Endothelial cell of umbilical vein (primary cell): ENCODE measurements around the gene ATP1A4. TPM values are rescaled to one million over a fixed set of nuclear protein-coding genes. Genes with fewer than 3 reads are reported as not detected.

Source experiments
- BruUV-seq: library from RNA; stranded (reverse); fragments of 400-500 nt; replicated peaks from 2 replicates; lab custom pipeline; 2021; lab: Mats Ljungman, UMichigan
- CTCF ChIA-PET: fragments of 300-600, 350-600 bp; sonication (Branson Sonifier 250); formaldehyde crosslinking; loops from one replicate; lab custom pipeline; 2021; ENCODE audit warnings: antibody characterized with exemption, inconsistent platforms; lab: Charles Lee
- POLR2A ChIA-PET: fragments of 300-600, 350-600 bp; sonication (Branson Sonifier 250); formaldehyde crosslinking; loops from one replicate; lab custom pipeline; 2021; ENCODE audit warnings: antibody characterized with exemption, inconsistent platforms; lab: Charles Lee
- DNase-seq: peaks from one replicate; pipeline ENCODE4 v3.0.0-alpha.2; 2011; ENCODE audit warnings: low read depth, low spot score
- FAIRE-seq: peaks from 2 replicates; lab custom pipeline; 2011; peaks lifted over from hg19 to GRCh38; lab: Jason Lieb, UNC
- H2AFZ ChIP-seq: 2 replicates; pipeline ENCODE4 v1.6.0; 2012; ENCODE audit warnings: low read depth, low read length, control low read depth, inconsistent platforms
- H3K27ac ChIP-seq: 2 replicates; pipeline ENCODE4 v1.5.1; 2011; ENCODE audit warnings: low read depth, mild to moderate bottlenecking, control low read depth, low read length, moderate library complexity; ENCODE audit not compliant: insufficient read depth
- H3K27me3 ChIP-seq, 2 experiments: 2 replicates each; pipeline versions ENCODE4 v1.6.0 to v1.6.1; 2011; ENCODE audit warnings: low read length in 2 of 2, mixed read lengths in 1 of 2; ENCODE audit not compliant: control insufficient read depth in 2 of 2, insufficient read depth in 2 of 2
- H3K36me3 ChIP-seq, 2 experiments: 2 replicates in 1 of 2; 3 replicates in 1 of 2; pipeline ENCODE4 v1.5.1; 2011; ENCODE audit warnings: low read length in 2 of 2, mild to moderate bottlenecking in 1 of 2, moderate library complexity in 1 of 2; ENCODE audit not compliant: control insufficient read depth in 2 of 2, insufficient read depth in 2 of 2; ENCODE audit errors: extremely low read depth in 1 of 2
- H3K4me1 ChIP-seq: 3 replicates; pipeline ENCODE4 v1.5.1; 2011; ENCODE audit warnings: mild to moderate bottlenecking, low read length; ENCODE audit not compliant: control insufficient read depth, insufficient read depth; ENCODE audit errors: extremely low read depth
- H3K4me2 ChIP-seq: 2 replicates; pipeline ENCODE4 v1.6.1; 2011; ENCODE audit warnings: low read length, control low read depth, mixed read lengths; ENCODE audit not compliant: insufficient read depth
- H3K4me3 ChIP-seq, 3 experiments: fragments of 200-600 bp in 1 of 3; sonication (generic), shearing (Covaris generic) in 1 of 3; replicated peaks in 1 of 3; 2 replicates each; pipeline ENCODE4 v1.5.1; 2011 to 2016; ENCODE audit warnings: control low read depth in 3 of 3, low read length in 3 of 3, mild to moderate bottlenecking in 2 of 3, inconsistent platforms in 1 of 3, low read depth in 1 of 3, moderate library complexity in 1 of 3; ENCODE audit not compliant: insufficient read depth in 1 of 3
- H3K79me2 ChIP-seq: 2 replicates; pipeline ENCODE4 v1.6.0; 2012; ENCODE audit warnings: low read length, inconsistent platforms; ENCODE audit not compliant: control insufficient read depth, insufficient read depth
- H3K9ac ChIP-seq: replicated peaks from 2 replicates; pipeline ENCODE3; 2011; ENCODE audit warnings: low read length, control low read depth; ENCODE audit not compliant: insufficient read depth; ENCODE audit errors: extremely low read depth
- H3K9me1 ChIP-seq: replicated peaks from 3 replicates; pipeline ENCODE4 v1.6.0; 2011; ENCODE audit warnings: mild to moderate bottlenecking, low read length; ENCODE audit not compliant: control insufficient read depth, insufficient read depth; ENCODE audit errors: extremely low read depth
- H3K9me3 ChIP-seq: replicated peaks from 2 replicates; pipeline ENCODE4 v1.5.1; 2012; ENCODE audit warnings: low read length, inconsistent platforms; ENCODE audit not compliant: control insufficient read depth, insufficient read depth
- H4K20me1 ChIP-seq: replicated peaks from 2 replicates; pipeline ENCODE3; 2011; ENCODE audit warnings: mild to moderate bottlenecking, low read length; ENCODE audit not compliant: control insufficient read depth, insufficient read depth; ENCODE audit errors: extremely low read depth
- EZH2 ChIP-seq: IDR thresholded peaks from 2 replicates; pipeline ENCODE4 v1.6.1; 2012; ENCODE audit warnings: borderline replicate concordance, low read depth, mild to moderate bottlenecking, moderate library complexity, low read length, inconsistent platforms; ENCODE audit not compliant: severe bottlenecking
- FOS ChIP-seq: IDR thresholded peaks from 2 replicates; pipeline ENCODE4 v1.6.1; 2011; ENCODE audit warnings: mild to moderate bottlenecking, low read length, moderate library complexity, borderline replicate concordance; ENCODE audit not compliant: insufficient read depth
- GATA2 ChIP-seq: IDR thresholded peaks from 2 replicates; pipeline ENCODE4 v1.7.0; 2011; ENCODE audit warnings: low read depth, mild to moderate bottlenecking, moderate library complexity, mixed read lengths, low read length; ENCODE audit not compliant: insufficient read length, insufficient read depth
- JUN ChIP-seq: IDR thresholded peaks from 2 replicates; pipeline ENCODE4 v1.6.1; 2011; ENCODE audit warnings: borderline replicate concordance, low read depth; ENCODE audit not compliant: insufficient read length, insufficient read depth
- MAX ChIP-seq: IDR thresholded peaks from 2 replicates; pipeline ENCODE4 v1.6.1; 2011; ENCODE audit not compliant: insufficient read depth, insufficient read length
- MYC ChIP-seq: IDR thresholded peaks from one replicate; pipeline ENCODE4 v1.6.1; 2011; ENCODE audit warnings: mild to moderate bottlenecking, low read depth, low read length
- POLR2A ChIP-seq: IDR thresholded peaks from 2 replicates; pipeline ENCODE4 v1.6.1; 2012; ENCODE audit warnings: low read depth, mild to moderate bottlenecking, control low read depth, low read length
- POLR2AphosphoS5 ChIP-seq: IDR thresholded peaks from 2 replicates; pipeline ENCODE4 v1.6.1; 2012; ENCODE audit warnings: low read depth, mild to moderate bottlenecking, control low read depth, low read length, moderate library complexity; ENCODE audit not compliant: insufficient read depth
- dilution Hi-C: fragments of 300-500 bp; cut with MboI; formaldehyde crosslinking; loops from one replicate; pipeline ENCODE4 v1.15.0; 2019; ENCODE audit warnings: low sequenced_read_pairs; ENCODE audit not compliant: extremely low pct_ligation_motif_present
- intact Hi-C: fragments of 100-400 bp; cut with micrococcal nuclease; formaldehyde crosslinking; loops from one replicate; pipeline ENCODE4 v1.10.0; 2022
- polyA plus RNA-seq, 4 experiments: library from polyadenylated mRNA; depleted of rRNA in 3 of 4; stranded (reverse) in 3 of 4; unstranded in 1 of 4; fragments of >200 nt; gene quantifications; 2 replicates each; pipeline versions ENCODE4 v1.2.1 to v1.2.3, GENCODE V29; 2011 to 2012; ENCODE audit warnings: missing spikeins in 1 of 4
- total RNA-seq: library from RNA; stranded (reverse); gene quantifications from 2 replicates; pipeline ENCODE4 v1.2.3, GENCODE V29; 2021
- TF ChIP-seq, protein P1 (sequence below), 2 donors: IDR thresholded peaks; 1 replicate in 1 of 2; 2 replicates in 1 of 2; pipeline ENCODE4 v1.5.1; 2011; ENCODE audit warnings: low read length in 2 of 2, mild to moderate bottlenecking in 2 of 2, moderate library complexity in 2 of 2, control low read depth in 1 of 2, inconsistent platforms in 1 of 2, low read depth in 1 of 2; ENCODE audit not compliant: insufficient read depth in 1 of 2; ENCODE audit errors: extremely low read depth in 1 of 2

The ATP1A4 gene
- total and polyA plus RNA-seq, 2 donors (not counting 3 experiments of a cell fraction or from before 2014, with no cell fraction given) = not detected

DNA sequence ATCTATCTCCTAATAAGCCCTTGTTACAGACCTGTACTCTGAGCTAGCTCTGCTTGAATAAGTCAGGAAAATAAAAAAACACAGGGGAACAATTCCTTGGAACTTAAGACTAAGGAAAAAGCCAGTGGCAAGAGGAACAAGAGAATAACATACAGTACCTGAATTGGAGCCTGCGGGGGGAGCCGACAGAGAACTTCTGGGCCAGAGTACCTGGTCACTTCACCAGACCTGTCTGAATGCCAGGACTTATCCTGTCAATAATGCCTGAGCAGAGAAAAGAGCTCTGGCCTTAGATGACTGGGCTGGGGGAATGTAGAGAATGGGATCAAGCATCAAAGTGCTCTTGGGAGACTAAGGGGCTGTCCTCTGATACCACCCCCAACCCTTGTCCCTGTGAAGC, 68.9 kb downstream of the ATP1A4 start:
- no peak overlapping the region for H3K4me2 ChIP-seq
- H3K27me3 ChIP-seq = no peaks in the 10 kb centered on the region
- peaks cover 39 to 54% of the 10 kb centered on the region in 2 experiments for H3K36me3 ChIP-seq
- no peak for FAIRE-seq
- no peak for DNase-seq
- H3K27ac ChIP-seq = no peak overlapping the region
- TF ChIP-seq, protein P1, sequence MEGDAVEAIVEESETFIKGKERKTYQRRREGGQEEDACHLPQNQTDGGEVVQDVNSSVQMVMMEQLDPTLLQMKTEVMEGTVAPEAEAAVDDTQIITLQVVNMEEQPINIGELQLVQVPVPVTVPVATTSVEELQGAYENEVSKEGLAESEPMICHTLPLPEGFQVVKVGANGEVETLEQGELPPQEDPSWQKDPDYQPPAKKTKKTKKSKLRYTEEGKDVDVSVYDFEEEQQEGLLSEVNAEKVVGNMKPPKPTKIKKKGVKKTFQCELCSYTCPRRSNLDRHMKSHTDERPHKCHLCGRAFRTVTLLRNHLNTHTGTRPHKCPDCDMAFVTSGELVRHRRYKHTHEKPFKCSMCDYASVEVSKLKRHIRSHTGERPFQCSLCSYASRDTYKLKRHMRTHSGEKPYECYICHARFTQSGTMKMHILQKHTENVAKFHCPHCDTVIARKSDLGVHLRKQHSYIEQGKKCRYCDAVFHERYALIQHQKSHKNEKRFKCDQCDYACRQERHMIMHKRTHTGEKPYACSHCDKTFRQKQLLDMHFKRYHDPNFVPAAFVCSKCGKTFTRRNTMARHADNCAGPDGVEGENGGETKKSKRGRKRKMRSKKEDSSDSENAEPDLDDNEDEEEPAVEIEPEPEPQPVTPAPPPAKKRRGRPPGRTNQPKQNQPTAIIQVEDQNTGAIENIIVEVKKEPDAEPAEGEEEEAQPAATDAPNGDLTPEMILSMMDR (IDR thresholded peaks at IDR 0.05; ENCODE audit: extremely low read depth in 1 of 2, insufficient read depth in 1 of 2, low read depth in 1 of 2, low read length in 2 of 2) = no peak
- TF ChIP-seq GATA2 = no peak
- TF ChIP-seq POLR2A = no peak
- TF ChIP-seq JUN = no peak
- TF ChIP-seq FOS = no peak
- TF ChIP-seq POLR2AphosphoS5 = no peak
- no peak for TF ChIP-seq EZH2
- no peak for TF ChIP-seq MAX
- no peak for TF ChIP-seq MYC
- H2AFZ ChIP-seq = no peak overlapping the region
- ChIA-PET POLR2A (interaction anchor here (1.0 to 1.2 kb wide), 2 partner anchors 12 to 27 kb away, joined by 4 to 5 read pairs; no protein-coding TSS in a partner anchor), CTCF (interaction anchor here (0.7 to 6.0 kb wide), 24 partner anchors 9 to 363 kb away, joined by 3 to 511 read pairs (median 15); partner anchors contain the start of genes CASQ1, DCAF8, IGSF8 and PEX19)
- no TSS peak for BruUV-seq
- H3K79me2 ChIP-seq = no peaks in the 10 kb centered on the region
- no peaks in the 10 kb centered on the region for H4K20me1 ChIP-seq
- H3K4me1 ChIP-seq = peaks cover 12% of the 10 kb centered on the region
- no peak overlapping the region for H3K4me3 ChIP-seq
- dilution Hi-C loops = no loop called here
- H3K9me1 ChIP-seq = no peaks in the 10 kb centered on the region
- H3K9me3 ChIP-seq = no peaks in the 10 kb centered on the region
- intact Hi-C loops = no loop called here
- no peak overlapping the region for H3K9ac ChIP-seq
